Stimulated activated CD4-positive, alpha-beta T cell treated with anti-CD3 and anti-CD28 coated beads, Interleukin-1b, Interleukin-23, amount 100 ng/mL, for 1 hour (primary cell): ENCODE data around the gene GAL.

ENCODE experiments used
- DNase-seq, 2 donors: peaks; one replicate each; pipeline ENCODE4 v3.0.0-alpha.2; 2020; ENCODE audit warnings: low read depth in 2 of 2

The GAL gene

GRCh38 chr11:68658661-68659060 is 25.7 kb upstream of the GAL start:
- DNase-seq = no peak

- no peak for DNase-seq
These were observed 25.0 kb upstream of the GAL start for GRCh38 chr11:68659158-68659921.

- no peak for DNase-seq
These were observed 24.1 kb upstream of the GAL start for GRCh38 chr11:68660066-68660810.

GRCh38 chr11:68661014-68661413 is 23.3 kb upstream of the GAL start:
- no peak for DNase-seq

GRCh38 chr11:68661697-68662603 is 22.4 kb upstream of the GAL start:
- DNase-seq = no peak

- no peak for DNase-seq
These were observed 20.8 kb upstream of the GAL start for GRCh38 chr11:68663482-68664010.

GRCh38 chr11:68664141-68664540 is 20.2 kb upstream of the GAL start:
- no peak for DNase-seq

- no peak for DNase-seq
These were observed 19.4 kb upstream of the GAL start for GRCh38 chr11:68664906-68665305.

GRCh38 chr11:68665436-68665835 is 18.9 kb upstream of the GAL start:
- DNase-seq = no peak

GRCh38 chr11:68666849-68667248 is 17.5 kb upstream of the GAL start:
- no peak for DNase-seq

- no peak for DNase-seq
These were observed 16.5 kb upstream of the GAL start for GRCh38 chr11:68667511-68668500.

- DNase-seq = no peak
These were observed 14.8 kb upstream of the GAL start for GRCh38 chr11:68669301-68670090.

- DNase-seq = no peak
These were observed 13.9 kb upstream of the GAL start for GRCh38 chr11:68670208-68670992.

- no peak for DNase-seq
These were observed 10.9 kb upstream of the GAL start for GRCh38 chr11:68673306-68673945.

- DNase-seq = no peak
These were observed 10.4 kb upstream of the GAL start for GRCh38 chr11:68673991-68674390.

GRCh38 chr11:68674461-68674860 is 9.9 kb upstream of the GAL start:
- no peak for DNase-seq

- no peak for DNase-seq
These were observed 6.9 kb upstream of the GAL start for GRCh38 chr11:68677432-68677831.

GRCh38 chr11:68678031-68678441 is 6.3 kb upstream of the GAL start:
- no peak for DNase-seq
